NB4 (cell line): ENCODE data around the gene SEMA6A.

Experiments
- DNase-seq: peaks from one replicate; pipeline ENCODE4 v3.0.0; 2010; ENCODE audit warnings: low read depth
- H3K4me3 ChIP-seq: one replicate; pipeline ENCODE4 v1.5.1; 2011; ENCODE audit warnings: mild to moderate bottlenecking, low read depth, low read length, moderate library complexity
- MYC ChIP-seq: IDR thresholded peaks from 2 replicates; pipeline ENCODE4 v1.6.1; 2011; ENCODE audit warnings: low read depth, low read length
- POLR2A ChIP-seq: IDR thresholded peaks from 2 replicates; pipeline ENCODE4 v1.6.1; 2011; ENCODE audit warnings: mild to moderate bottlenecking; ENCODE audit not compliant: insufficient read length; ENCODE audit errors: extremely low read depth
- TF ChIP-seq, protein P1 (sequence below): IDR thresholded peaks from one replicate; pipeline ENCODE4 v1.5.1; 2012; ENCODE audit warnings: low read depth, low read length
- TF ChIP-seq, protein P2 (sequence below): IDR thresholded peaks from 2 replicates; pipeline ENCODE4 v1.6.1; 2011; ENCODE audit warnings: low read depth, low read length

SEMA6A gene

DNA sequence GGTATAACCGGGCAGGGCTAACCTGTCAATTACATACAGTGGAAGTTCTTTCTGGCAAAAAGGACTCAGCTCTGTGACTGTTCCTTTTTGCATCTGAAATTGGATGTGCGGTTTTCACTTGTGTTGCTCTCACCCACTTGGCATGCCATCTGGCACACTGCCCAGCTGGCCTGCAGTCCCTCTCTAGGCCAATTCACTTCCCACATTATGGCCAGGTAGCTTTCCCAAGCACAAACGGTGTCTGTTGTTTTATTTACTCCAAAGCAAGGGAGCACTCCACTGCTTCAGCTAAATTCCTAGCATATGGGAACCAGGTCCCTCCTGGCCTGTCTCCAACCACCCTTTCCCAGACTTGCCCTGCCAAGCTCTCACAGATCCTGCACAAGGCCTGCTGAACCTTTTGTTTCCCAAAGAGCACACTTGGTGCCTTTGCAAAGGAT, 132.5 kb downstream of the SEMA6A start:
- no peak overlapping the region for H3K4me3 ChIP-seq
- no peak for TF ChIP-seq POLR2A
- TF ChIP-seq, protein P1, sequence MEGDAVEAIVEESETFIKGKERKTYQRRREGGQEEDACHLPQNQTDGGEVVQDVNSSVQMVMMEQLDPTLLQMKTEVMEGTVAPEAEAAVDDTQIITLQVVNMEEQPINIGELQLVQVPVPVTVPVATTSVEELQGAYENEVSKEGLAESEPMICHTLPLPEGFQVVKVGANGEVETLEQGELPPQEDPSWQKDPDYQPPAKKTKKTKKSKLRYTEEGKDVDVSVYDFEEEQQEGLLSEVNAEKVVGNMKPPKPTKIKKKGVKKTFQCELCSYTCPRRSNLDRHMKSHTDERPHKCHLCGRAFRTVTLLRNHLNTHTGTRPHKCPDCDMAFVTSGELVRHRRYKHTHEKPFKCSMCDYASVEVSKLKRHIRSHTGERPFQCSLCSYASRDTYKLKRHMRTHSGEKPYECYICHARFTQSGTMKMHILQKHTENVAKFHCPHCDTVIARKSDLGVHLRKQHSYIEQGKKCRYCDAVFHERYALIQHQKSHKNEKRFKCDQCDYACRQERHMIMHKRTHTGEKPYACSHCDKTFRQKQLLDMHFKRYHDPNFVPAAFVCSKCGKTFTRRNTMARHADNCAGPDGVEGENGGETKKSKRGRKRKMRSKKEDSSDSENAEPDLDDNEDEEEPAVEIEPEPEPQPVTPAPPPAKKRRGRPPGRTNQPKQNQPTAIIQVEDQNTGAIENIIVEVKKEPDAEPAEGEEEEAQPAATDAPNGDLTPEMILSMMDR = no peak
- TF ChIP-seq, protein P2, sequence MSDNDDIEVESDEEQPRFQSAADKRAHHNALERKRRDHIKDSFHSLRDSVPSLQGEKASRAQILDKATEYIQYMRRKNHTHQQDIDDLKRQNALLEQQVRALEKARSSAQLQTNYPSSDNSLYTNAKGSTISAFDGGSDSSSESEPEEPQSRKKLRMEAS = no peak
- no peak for TF ChIP-seq MYC
- no peak for DNase-seq

DNA sequence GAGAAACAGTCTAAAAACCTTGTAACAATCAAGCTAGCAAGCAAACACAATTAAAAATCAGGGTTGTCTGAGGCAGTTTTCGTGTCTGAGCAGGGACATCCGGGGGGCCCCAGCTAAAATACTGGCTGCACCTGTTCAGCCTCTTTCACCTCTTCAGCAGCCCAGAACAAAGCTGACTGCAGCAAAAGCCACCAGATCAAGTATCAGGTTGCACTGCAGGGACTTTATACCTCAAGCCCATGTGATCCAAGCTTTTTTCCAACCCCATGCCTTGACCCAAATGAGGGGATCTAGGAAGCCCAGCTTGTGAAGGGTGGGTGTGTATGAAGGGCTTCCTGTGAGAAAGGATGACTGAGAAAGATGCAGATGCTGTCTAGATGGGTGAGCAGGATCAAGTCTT, 133.4 kb downstream of the SEMA6A start:
- TF ChIP-seq MYC = no peak
- H3K4me3 ChIP-seq = no peak overlapping the region
- DNase-seq = no peak

DNA sequence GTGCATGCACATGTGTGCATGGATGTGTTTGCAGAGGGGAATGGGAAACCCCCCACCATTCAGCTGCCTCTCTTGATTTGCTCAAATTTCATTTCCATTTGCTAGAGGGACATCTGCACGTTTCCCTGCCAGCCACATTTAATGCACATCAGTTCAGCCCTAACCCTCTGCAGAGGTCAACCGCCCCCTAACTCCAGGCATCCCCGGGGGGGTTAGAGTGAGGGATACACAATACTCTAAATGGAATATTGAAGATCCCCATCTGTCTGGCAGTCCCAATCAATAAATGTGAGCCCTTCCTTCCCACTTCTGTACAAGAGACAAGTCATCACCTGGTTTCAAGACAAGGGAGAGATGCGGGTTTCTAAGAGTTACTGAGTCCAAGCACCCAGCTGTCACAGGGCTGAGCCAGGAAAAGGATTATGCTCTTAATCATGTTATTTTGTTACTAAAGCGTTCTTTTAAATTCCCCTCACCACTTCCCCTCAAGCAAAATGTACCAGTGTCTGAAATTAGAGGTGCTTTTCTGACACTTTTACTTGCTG, 134.1 kb downstream of the SEMA6A start:
- DNase-seq = no peak
- H3K4me3 ChIP-seq = no peak overlapping the region
- no peak for TF ChIP-seq MYC
- TF ChIP-seq, protein P1 = no peak
- TF ChIP-seq, protein P2 = no peak
- TF ChIP-seq POLR2A = no peak

DNA sequence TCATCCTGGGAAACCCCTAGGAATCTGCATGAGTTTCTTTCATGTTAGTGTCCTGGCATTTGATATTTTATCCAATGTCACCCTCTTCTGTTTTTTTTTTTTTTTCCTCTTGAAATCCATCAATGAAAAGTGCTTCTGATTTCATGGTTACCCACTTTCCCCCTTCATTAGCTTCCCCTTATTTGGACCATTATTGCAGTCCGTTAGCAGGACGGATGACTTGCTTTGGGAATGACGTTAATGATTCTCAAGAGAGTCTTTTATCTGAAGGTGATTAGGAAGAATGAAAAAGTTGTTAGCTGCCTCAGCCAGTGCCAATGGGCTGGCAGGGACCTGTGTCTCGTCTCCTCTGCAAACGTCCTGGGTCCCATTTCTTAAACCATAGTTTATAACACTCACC, 134.7 kb downstream of the SEMA6A start:
- TF ChIP-seq, protein P2 = no peak
- TF ChIP-seq MYC = no peak
- TF ChIP-seq, protein P1 = no peak
- no peak for TF ChIP-seq POLR2A
- no peak overlapping the region for H3K4me3 ChIP-seq
- DNase-seq = no peak

DNA sequence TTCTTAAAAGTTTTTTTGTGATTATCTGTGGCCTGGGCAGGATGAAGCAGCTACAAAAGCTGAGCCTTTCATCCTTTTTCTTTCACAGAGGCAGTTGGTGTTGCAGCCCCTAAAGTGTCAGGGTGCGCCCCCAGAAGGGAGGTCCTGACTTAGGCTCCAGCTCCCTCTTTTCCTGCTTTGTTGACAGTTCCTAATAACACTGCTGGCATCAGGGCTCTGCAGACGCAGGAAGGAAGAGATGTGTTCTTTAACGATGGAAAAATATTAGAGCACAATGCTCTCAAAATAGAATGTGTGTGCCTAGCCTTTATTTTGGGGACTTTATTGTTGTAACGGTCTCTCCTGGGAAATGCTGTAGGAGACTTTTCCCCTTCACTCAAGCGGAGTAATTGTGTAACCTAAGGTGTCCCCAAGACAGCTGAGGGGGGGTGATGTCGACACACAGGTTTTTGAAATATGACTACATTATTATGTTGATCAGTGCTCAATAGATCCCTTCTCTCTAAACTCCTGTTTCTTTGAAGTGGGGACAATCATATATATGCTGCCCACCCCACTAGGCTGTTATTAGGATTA, 135.6 kb downstream of the SEMA6A start:
- TF ChIP-seq, protein P2 = no peak
- TF ChIP-seq MYC = no peak
- TF ChIP-seq, protein P1 = no peak
- TF ChIP-seq POLR2A = no peak
- H3K4me3 ChIP-seq = no peak overlapping the region
- DNase-seq = no peak

DNA sequence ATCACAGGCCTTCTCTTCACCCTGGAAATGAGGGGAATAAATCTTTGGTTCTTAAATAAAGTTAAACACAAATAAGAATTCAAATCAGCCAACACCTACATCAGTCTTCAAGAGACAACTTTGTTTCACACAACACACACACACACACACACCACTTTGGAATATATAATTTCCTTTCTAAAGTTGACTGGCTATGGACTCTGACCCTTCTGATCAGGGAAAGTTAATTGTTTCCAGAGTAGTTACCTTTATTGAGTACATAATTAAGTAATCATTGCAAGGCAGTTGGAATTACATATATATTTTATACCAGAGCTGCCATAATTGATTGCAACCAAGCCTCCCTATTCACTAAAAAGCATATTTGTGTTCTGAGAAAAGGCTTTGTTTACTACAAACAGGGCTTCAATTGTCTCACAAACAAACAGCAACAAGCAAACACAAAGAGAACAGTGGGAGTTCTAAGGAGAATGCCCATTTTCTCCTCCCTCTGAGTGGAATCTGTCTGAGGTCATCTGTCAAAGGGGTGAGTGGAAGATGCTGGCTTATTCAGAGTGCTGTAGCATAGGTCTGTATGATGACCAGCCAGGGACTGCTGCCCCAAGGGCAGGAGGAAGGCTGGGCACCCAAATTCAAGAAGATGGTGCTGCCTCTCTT, 136.6 kb downstream of the SEMA6A start:
- H3K4me3 ChIP-seq = no peak overlapping the region
- DNase-seq = no peak
- TF ChIP-seq, protein P1 = no peak
- TF ChIP-seq, protein P2 = no peak
- TF ChIP-seq MYC (no peak), POLR2A (no peak)
